DND-41 (cell line): Measurements from ENCODE around the gene TXNDC15.

ENCODE experiments used
- EZH2 ChIP-seq: IDR thresholded peaks from 3 replicates; pipeline ENCODE4 v1.6.1; 2012; ENCODE audit warnings: borderline replicate concordance, low read depth, mild to moderate bottlenecking, moderate library complexity, low read length, inconsistent platforms; ENCODE audit not compliant: severe bottlenecking
- TF ChIP-seq, protein P1 (sequence below): IDR thresholded peaks from 2 replicates; pipeline ENCODE4 v1.5.1; 2012; ENCODE audit warnings: borderline replicate concordance, low read length, moderate library complexity, mild to moderate bottlenecking; ENCODE audit not compliant: poor library complexity, severe bottlenecking; ENCODE audit errors: extremely low read depth

DNA sequence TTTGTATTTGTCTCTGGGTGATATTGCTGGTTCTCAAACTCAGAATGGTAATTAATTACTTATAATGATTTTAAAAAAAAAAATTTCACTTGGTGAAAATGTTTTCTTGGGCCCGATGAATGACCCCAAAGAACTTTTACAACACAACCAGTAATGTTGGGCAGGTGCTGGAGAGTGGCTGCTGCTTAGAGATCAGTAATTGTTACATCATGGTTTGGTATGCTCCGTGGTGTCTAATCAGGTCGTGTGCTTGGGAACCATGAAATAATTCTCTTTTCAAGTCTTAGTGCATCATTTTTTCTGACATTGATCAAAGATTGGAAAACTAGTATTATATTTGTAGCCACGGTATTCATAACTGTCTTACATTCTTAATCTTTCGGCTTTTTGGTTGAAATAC is 60.0 kb downstream of the TXNDC15 start:
- TF ChIP-seq, protein P1, sequence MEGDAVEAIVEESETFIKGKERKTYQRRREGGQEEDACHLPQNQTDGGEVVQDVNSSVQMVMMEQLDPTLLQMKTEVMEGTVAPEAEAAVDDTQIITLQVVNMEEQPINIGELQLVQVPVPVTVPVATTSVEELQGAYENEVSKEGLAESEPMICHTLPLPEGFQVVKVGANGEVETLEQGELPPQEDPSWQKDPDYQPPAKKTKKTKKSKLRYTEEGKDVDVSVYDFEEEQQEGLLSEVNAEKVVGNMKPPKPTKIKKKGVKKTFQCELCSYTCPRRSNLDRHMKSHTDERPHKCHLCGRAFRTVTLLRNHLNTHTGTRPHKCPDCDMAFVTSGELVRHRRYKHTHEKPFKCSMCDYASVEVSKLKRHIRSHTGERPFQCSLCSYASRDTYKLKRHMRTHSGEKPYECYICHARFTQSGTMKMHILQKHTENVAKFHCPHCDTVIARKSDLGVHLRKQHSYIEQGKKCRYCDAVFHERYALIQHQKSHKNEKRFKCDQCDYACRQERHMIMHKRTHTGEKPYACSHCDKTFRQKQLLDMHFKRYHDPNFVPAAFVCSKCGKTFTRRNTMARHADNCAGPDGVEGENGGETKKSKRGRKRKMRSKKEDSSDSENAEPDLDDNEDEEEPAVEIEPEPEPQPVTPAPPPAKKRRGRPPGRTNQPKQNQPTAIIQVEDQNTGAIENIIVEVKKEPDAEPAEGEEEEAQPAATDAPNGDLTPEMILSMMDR = no peak
- no peak for TF ChIP-seq EZH2
